ENCODE data around the gene GHSR.

GRCh38 chr3:172437713-172438112 is 10.5 kb downstream of the GHSR start:
- TF ChIP-seq CTCF (IDR thresholded peaks at IDR 0.05) (no peak), POLR2A (IDR thresholded peaks at IDR 0.05; ENCODE audit: low read depth) (no peak)
